Ecto neural progenitor cell (in vitro differentiated cells): ENCODE data around the gene CYRIA.

Experiments
- DNase-seq: peaks from one replicate; pipeline ENCODE4 v3.0.0-alpha.2; 2018; ENCODE audit warnings: low spot score

CYRIA gene

GRCh38 chr2:16629770-16630169, 35.9 kb downstream of the CYRIA start:
- no peak for DNase-seq

GRCh38 chr2:16629044-16629443, 36.6 kb downstream of the CYRIA start:
- no peak for DNase-seq

GRCh38 chr2:16628314-16628713, 37.3 kb downstream of the CYRIA start:
- DNase-seq, result no peak

GRCh38 chr2:16626997-16627605, 38.5 kb downstream of the CYRIA start:
- no peak for DNase-seq

- no peak for DNase-seq
These were observed 39.1 kb downstream of the CYRIA start for GRCh38 chr2:16626497-16626896.

GRCh38 chr2:16625759-16626158, 39.9 kb downstream of the CYRIA start:
- DNase-seq, result no peak

GRCh38 chr2:16625201-16625729, 40.4 kb downstream of the CYRIA start:
- no peak for DNase-seq

GRCh38 chr2:16624436-16624780, 41.2 kb downstream of the CYRIA start:
- DNase-seq, result no peak

GRCh38 chr2:16623564-16624435, 41.8 kb downstream of the CYRIA start:
- DNase-seq, result no peak

- DNase-seq, result no peak
These were observed 42.6 kb downstream of the CYRIA start for GRCh38 chr2:16623031-16623430.

- no peak for DNase-seq
These were observed 43.1 kb downstream of the CYRIA start for GRCh38 chr2:16622399-16622968.

- DNase-seq, result no peak
These were observed 44.3 kb downstream of the CYRIA start for GRCh38 chr2:16621316-16621715.

GRCh38 chr2:16620590-16620989, 45.0 kb downstream of the CYRIA start:
- DNase-seq, result no peak

GRCh38 chr2:16619576-16620245, 45.9 kb downstream of the CYRIA start:
- no peak for DNase-seq

GRCh38 chr2:16617282-16618266, 48.1 kb downstream of the CYRIA start:
- DNase-seq, result no peak
